T1000 (cell line): ENCODE results near the gene EPS8.
"Not testable (repeated sequence)": the region's sequence is repeated elsewhere in the genome, so short reads cannot be mapped to it uniquely, and the experiment has no call there.

Source experiments
- DNase-seq: peaks from one replicate; lab custom pipeline; 2025; ENCODE audit warnings: mixed read lengths; lab: John Stamatoyannopoulos, UW

Gene EPS8

DNA sequence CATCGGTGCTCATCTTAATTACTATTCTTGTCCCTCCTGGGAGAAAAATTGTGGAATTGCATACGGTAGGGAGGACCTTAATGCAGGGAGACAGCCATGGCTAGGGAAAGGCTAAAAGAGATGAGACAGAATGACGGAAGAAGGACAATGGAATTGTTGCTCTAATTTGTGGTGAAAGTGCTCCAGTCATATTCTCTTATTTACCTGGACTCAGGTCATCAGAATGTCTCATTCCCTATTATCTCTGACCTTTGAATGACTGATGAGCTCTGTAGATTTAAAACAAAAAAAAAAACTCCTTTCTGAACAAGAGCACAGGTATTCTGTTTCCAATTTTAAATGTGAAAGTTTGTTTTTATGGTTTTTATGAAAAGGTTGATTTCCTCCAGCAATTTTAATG, 8.6 kb upstream of the EPS8 start:
- DNase-seq = no peak

DNA sequence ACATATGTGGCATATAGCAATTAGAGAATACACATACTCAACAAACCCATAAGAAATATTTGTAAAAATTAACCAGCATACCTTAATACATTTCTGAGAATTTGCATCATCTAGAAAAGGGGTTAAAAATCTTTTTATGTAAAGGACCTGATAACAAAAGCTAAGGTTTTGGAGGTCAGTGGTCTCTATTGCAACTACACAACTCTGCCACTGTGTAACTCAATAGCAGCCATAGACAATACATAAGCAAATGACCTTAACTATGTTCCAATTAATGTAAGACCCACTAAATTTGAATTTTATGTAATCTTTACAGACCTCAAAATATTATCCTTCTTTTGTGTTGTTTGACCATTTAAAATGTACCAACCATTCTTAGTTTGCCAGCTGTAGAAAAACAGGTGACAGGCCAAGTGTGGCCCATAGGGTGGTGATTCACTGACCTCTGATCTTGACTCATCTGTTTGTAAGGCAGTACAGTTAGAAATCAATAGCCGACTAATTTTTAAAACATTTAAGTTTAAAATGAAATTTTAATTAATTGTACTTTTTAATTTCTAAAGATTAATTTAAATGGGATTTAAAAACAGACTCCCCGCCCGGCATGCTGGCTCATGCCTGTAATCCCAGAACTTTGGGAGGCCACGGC, 7.4 kb upstream of the EPS8 start:
- peak; percentile 60 for DNase-seq

DNA sequence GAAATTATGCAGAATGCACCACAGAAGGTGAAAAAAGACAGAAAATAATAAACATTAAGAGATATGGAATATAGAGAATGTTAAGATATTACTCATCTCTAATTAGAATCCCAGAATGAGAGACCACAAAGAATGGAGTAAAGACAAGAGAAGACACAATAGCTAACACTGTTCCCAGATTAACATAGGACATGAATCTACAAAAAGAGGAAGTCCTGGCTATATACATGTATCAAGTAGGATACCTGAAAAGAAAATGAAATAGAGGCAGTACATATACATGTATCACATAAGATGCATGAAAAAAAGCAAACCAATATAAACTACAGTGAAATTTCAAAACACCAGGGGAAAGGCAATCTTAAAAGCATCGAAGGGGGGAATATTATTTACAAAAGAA, 5.6 kb upstream of the EPS8 start:
- DNase-seq = no peak

DNA sequence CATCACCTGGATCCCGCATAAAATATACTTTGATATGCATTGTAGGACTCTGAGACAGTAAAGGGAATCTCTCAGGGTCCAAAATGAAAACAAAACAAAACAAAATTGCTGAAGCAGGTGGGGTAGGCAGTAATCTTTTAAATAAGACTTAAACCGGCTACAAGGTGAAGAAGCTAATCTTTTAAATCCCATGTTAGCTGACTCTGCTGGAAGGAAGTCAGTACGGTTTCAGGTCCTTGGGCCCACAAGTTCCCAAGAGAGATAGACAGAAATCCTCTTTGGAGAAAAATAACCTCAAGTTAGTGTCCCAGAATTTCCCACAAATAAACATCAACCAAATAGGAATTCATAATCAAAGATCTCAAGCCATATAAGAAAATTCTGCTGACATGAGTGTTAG, 5.0 kb upstream of the EPS8 start:
- DNase-seq = no peak

DNA sequence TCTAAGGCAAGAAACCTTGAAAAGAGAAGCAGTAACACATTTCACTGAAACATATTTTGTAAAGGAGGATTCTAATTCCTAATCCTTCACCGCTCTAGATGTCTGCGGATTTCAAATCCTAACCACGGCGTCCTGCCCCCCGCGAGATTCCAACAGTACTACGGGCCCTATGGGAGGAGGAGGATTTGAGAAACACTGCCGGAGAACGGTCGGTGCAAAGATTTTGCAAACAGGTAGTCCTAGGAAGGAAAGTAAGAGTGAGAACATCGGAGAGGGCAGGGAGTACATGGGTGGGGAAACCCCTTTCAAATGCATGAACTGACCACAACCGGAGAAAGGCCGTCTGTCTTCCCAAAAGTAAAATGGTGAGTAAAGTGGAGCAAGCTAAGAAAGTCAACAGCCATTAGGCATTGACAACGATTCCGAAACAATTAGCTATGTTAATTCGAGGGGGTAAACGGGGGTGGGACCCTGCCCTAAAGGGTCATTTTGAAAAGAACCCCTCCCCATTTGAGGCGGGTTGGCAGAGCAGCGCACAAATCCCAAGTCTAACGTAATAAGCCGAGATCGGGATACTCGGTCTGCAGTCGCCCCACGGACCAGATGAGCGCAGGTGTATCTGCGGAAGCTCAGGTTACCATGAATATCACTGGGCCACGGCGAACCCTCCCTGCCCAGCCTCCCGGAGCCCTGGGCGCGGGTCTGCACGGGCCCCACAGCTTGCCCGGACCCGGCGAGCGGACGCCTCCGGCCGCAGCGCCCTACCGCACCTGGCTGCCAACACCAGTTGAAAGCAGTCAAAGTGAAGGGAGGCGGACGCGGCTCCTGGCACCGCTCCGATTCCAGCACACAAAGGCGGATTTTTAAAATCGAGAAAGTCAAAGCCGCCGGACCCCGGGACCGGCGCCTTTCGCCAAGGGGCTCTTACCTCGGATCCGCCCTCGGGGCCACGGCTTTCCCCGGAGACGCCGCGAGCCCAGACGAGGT, 662 bp downstream of the EPS8 start:
- DNase-seq = no peak

DNA sequence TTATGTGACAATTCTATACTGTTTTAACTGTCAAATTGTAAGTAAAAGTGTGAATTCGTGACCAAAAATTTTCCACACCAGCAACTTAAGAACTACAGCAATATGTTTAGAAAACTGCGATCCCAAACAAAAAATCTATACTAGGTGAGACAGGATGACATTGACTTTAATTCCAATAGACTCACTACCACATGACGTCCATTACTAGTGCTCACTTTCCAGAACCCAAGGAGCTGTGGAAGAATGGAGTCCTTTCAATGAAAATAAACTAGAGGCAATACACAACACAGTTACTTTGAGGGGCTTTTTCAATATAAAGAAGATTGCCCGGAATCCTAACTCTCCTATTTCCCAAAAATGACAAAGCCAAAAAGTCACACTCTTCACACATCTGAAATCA, 1.4 kb downstream of the EPS8 start:
- no peak for DNase-seq

DNA sequence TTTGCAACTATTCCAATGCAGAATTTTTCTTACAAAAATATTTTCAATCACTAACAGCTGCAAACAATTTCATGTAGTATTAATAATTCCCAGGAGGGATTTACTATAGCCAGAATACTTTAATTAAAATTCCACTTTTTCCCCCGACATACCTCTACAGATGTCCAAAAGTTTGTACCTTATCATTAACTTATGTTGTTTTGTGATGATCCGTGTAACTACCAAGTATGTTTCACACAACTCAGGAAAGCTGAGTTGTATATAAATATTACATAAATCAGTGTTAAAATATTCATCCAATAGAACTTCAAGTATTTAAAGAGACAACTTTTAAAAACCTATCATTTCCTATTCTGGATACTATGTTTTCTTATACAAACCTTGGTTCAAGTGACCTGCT, 2.4 kb downstream of the EPS8 start:
- no peak for DNase-seq

DNA sequence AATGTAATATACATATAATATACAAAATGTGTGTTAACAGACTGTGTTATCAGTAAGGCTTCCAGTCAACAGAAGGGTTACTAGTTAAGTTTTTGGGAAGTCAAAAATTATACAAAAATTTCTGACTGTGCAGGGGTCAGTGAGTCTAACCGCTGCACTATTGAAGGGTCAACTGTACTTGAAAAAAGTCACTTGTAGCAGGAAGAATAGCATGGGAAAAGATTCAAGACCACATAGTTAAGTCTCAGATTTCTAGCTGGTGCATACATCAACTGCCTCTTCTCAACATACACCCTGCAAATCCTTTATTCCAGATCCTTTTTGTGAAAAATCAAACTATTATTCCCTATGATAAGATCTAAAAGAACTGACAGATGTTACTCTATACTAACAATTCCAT, 5.9 kb downstream of the EPS8 start:
- DNase-seq = no peak

DNA sequence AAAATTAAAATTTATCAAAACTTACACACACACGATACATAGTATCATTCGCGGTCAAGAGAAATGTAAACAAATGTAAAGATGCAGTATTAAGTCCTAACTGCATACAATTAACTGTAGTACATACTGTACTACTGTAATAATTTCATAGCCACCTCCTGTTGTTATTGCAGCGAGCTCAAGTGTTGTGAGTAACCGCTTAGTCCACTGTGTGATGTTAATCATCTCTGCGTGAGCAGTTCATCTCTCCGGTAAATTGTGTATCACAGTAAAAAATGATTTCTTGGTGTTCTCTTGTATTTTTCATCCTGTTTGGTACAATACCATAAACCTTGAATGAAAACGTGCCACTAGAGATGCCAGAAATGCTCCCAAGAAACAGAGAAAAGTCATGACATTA, 6.5 kb downstream of the EPS8 start:
- DNase-seq = no peak

DNA sequence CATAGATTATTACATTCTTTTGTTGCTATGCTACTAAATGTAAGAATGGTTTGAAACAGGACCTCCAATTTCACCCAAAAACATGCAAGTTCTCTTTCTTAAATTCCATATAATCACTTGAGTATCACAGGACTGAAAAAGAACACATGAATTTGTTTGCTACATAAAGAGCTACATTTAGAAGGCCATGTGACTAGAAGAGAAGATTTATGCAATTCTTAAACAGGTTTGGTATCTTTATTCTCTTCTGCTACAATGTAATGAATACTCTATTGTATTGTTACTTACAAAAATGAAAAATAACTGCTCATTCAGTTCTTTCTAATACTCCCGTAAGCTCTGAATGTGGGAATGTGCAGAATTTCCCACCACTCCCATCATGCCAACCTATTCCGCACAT, 9.3 kb downstream of the EPS8 start:
- DNase-seq = no peak

DNA sequence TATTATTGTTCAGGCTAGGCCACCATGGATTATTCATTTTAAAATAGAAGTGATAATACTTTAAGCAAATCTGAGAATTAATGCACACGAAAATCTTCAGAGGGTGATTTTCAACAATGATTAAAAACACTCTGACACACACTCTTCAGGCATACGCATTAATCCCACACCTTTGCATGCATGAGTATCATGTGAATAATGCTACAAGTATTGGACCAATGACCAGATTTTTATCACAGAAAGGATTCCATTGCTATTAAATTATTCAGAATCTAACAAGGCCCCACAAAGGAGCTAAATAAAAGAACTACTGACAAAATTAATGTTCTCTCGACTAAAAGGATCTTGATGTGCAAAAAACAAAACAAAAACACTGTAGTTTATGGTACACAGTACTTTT, 11.1 kb downstream of the EPS8 start:
- DNase-seq = no peak

DNA sequence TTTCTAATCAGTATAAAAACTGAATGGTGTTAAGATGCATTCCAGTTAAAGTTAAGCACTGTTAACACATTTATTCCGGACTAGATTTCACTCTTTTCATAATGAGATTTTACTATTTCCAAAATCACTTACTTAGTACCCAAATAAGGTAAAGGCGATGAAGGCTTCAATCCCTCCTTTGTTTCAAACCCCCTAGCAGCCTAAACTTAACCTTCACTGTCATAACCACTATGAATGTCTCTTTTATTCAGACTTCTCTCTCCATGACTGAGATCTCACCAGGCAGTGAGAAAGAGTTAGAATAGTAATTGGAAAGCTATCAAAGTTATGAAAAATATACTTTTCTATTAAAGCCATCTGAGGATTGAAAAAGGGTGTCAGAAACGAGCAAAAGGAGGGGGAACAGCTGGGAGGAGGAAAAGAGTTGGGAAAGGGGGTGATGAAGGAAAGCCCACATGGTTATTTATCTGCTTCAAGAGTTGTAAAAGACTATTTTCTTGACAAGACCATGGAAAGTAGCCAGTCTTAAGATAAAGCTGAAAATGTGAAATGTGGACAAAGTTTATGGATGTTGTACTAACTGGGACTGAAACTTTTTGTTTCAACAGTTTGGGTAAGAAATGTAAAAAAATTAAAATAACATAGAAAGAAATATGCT, 11.7 kb downstream of the EPS8 start:
- DNase-seq = no peak

DNA sequence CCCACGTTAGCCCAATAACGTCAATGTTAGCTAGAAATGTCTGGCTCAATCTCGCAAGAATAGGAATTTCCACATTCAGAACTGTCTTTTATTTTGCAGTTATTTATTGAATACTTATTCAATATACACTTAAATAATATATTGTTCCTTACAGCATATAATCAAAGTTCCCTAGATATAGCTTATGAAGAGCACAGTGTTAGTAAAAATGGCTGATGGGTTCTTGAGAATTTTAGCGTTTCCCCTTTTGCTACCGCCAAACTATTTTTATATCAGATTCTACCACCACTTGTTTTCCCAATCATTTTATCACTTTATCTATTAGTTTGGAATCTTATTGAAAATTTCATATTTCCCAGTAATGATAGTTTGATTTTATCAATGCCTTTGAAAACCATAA, 12.7 kb downstream of the EPS8 start:
- no peak for DNase-seq

DNA sequence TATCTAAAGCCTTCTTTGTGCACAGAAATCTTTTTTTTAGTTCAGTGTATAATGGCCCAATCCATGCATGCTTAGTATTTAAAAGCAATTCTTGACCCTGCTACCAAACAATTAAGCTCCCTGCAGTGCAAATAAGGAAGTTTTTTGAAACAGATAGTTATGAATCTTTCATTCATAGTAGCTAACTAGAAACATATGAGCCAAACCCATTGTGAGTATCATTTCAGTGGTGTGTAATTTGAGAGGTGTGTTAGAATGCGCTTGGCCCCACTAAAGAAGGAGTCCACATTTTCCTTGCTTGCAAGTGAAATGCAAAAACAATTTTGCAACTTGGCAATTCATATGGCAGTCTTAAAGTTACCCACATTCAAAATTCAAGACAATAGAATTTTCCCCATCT, 14.4 kb downstream of the EPS8 start:
- no peak for DNase-seq

DNA sequence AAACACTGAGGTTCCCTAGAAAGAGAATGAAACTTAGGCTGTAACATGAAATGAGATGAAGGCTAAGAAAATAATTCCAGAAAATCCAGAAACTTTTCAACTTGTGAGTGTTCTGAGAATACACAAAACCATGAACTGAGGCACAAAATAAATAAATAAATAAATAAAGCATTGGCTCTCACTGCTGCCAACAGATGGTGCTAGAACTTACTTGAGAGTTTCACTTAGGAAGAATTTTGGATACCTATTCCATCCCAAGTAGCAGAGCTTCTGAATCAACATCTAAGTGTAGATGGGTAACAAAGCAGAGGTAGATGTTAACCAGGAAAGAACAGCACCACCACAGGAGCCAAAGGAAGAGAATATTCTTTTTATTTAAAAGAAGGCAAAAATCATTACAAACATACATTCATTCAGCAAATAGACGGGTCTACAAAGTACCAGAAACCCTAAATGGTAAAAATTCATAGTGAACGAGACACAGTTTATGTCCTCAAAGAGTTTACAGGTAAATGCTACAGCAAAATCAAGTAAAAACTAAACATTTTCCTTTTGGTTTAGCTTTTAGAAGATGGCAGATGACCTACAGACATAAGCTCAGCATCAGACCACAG, 16.7 kb downstream of the EPS8 start:
- no peak for DNase-seq

DNA sequence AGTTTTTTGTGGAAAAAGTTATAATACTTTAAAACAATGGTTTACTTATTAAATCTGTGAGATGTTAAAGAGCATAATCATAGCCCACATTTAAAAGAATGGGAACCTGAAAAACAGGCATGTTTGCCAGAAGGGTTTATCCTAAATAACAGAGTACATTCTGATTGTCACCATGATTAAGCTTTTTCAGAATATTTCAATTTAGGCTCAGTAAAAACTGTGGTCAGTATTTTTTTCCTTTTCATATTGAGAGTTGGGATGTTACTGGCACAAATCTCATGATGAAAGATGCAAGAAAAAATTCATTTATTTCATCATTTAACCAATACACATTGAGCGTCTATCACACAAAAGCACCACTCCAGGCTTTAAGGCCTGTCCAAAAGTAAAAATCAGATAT, 18.6 kb downstream of the EPS8 start:
- DNase-seq = no peak

DNA sequence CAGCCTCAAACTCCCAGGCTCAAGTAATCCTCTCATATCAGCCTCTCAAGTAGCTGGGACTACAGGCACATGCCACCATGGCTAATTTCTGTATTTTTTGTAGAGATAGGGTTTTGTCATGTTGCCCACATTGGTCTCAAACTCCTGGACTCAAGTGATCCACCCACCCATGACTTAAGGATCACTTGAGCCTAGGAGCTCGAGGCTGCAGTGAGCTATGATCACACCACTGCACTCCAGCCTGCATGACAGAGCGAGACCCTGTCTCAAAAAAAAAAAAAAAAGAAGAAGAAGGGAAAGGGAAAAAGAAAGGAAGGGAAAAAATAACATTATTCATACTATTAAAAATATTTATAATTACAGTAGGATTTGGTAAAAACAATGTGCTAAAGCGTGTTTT, 19.2 kb downstream of the EPS8 start:
- no peak for DNase-seq

DNA sequence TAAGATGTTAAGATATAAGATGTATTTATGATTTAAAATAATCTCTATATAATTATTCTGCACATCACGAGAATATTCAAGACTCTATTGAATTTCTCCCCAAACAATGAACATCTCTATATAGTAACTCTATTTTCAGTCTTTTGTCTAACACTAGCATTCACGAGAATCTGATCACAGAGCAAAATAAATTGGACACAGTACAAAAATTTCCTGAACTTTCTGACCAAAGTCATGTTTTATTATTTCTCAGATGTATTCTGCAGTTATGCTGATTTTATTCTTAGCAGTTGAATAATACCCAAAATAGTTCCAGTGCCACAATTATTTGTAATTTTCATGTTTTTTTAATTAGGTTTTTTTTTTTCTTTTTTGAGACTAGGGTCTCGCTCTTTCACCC, 19.6 kb downstream of the EPS8 start:
- no peak for DNase-seq

DNA sequence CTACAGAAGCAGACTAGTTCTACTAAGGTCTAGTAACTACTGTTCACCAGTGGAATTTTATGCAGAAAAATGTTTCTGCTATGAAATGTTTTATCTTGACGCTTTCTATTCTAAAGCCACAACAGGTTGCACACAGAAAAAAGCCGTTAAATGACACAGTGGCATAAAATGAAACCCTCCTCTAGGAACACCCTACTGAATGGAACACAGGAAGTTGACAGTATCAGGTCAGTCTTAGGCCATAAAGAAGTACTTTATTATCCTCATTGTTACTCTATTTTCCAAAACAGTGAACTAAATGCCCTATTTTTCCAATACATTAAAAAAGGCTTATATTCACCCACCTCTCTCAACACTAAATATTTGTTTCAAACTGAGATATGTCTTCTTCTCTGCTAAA, 21.9 kb downstream of the EPS8 start:
- DNase-seq = no peak

DNA sequence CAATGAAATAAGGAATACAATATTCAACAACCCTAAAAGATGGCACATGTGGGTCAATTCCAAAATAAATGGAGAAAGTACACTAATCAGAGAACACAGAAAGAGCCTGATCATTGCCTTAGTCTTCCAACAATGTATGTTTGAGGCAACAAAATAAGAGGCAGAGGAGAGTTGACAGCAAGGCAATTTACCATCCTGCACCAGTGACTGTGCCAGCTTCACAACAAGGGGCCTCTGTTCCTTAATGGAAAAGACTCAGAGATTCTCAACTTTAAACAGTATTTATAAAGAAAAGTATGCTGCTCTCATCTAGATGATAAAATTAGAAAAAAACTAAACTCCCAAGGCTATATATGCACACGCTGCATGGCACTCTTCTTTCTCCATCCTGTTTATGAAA, 25.9 kb downstream of the EPS8 start:
- no peak for DNase-seq

DNA sequence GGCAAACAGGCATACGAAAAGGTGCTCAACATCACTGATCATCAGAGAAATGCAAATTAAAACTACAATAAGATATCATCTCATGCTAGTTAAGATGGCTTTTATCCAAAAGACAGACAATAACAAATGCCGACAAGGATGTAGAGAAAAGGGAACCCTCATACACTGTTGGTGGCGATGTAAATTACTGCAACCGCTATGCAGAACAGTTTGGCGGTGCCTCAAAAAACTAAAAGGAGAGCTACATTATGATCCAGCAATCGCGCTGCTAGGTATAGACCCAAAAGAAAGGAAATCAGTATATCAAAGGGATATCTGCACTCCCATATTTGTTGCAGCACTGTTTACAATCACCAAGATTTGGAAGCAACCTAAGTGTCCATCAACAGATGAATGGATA, 27.0 kb downstream of the EPS8 start:
- DNase-seq = not testable (repeated sequence)

DNA sequence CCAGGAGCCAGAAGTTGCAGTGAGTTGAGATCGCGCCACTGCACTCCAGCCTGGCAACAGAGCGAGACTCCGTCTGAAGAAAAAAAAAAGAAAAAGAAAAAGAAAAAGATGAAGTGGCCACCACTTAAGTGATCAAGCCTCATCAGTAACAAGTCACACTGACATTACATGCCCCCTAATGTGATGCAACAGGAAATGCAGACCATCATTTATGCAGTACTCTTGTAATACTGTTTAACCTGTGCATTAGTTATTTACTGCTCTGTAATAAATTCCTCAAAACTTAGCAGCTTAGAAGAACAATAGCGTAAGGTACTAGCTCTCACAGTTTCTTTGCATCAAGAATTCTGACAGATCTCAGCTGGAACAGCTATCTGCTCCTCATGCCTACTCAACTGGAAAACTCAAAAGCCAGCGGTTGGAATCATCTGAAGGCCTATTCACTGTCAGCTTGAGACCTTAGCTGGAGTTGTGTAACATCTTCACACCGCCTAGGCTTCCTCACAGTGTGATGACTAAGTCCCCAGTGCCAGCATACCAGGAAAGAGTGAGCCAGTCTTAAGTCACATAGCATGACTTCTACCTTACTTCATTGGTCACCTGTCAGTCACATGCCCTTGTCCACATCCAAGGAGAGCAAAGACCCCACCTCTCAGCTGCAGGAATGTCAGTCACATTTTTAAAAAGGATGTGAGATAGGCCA, 31.5 kb downstream of the EPS8 start:
- peak; percentile 73 for DNase-seq
